Right hindlimb (tissue), 1 donor: ENCODE measurements around the gene MFAP1.
"Not testable (repeated sequence)": the region's sequence is repeated elsewhere in the genome, so short reads cannot be mapped to it uniquely, and the experiment has no call there.

ENCODE experiments used
- DNase-seq: peaks from one replicate; pipeline ENCODE4 v3.0.0-alpha.2; 2018

MFAP1 gene

GRCh38 chr15:43821505-43821904, 3.0 kb downstream of the MFAP1 start:
- no peak for DNase-seq

DNA sequence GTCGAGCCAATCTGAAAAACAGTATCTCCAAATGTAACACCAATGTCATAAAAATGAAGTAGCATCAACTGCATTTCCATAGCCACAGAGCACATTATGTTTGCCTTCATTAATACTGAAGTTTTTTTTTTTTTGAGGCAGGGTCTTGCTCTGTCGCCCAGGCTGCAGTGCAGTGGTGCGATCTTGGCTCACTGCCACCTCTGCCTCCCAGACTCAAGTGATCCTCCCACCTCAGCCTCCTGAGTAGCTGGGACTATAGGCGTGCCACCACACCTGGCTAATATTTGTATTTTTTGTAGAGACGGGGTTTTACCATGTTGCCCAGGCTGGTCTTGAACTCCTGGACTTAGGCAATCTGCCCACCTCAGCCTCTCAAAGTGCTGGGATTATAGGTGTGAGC, 9.4 kb downstream of the MFAP1 start:
- not testable (repeated sequence) for DNase-seq

- no peak for DNase-seq
These were observed 15.4 kb downstream of the MFAP1 start for GRCh38 chr15:43808960-43809678.

GRCh38 chr15:43808435-43808950, 16.0 kb downstream of the MFAP1 start:
- no peak for DNase-seq

DNA sequence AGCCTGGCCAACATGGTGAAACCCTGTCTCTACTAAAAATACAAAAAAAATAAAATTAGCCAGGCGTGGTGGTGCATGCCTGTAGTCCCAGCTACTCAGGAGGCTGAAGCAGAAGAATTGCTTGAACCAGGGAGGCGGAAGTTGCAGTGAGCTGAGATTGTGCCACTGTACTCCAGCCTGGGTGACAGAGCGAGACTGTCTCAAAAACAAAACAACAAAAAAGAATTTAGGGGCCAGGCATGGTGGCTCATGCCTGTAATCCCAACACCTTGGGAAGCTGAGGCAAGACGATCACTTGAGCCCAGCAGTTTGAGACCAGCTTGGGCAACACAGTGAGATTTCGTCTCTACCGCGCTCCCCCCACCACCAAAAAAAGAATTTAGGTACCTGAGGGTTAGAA, 21.8 kb downstream of the MFAP1 start:
- not testable (repeated sequence) for DNase-seq

DNA sequence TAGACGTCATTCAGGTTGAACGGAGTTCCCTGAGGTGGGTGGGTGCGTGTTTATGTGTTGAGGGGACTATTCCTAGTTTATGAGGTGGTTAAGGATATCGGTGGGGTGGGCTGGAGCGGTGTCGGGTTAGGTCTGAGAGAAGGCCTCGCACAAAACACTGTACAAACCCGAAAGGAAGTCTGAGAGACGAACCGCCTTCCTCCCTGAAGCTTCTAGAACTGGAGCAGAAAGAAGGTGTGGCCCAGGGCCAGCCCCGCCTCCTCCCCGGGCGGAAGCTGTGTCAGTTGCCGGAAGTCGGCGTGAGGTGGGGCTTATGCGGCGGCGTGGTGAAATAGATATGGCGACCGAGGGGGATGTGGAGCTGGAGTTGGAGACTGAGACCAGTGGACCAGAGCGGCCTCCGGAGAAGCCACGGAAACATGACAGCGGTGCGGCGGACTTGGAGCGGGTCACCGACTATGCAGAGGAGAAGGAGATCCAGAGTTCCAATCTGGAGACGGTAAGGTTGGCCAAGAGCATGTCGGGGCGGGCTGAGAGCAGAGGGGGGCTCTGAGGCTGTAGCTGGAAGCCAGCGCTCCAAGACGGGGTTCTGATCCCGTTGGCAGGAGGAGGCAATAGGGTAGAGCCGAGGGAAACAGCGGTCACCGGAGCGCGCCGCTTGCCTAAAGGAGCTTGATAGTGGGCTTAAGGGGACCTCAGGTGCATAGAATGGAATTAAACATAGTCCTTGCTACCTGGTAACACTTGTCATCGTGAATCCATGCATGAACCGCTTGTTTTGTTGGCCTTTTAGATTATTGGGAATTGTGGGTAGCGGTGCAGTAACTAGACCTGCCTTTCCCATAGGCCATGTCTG, 24.0 kb downstream of the MFAP1 start, which contains the start of gene HYPK:
Gene HYPK (plus strand): TSS at position 314 of the 856 bp plus-strand sequence. CDS start 24 bp downstream, at position 338.
- DNase-seq = peak; percentile 96

DNA sequence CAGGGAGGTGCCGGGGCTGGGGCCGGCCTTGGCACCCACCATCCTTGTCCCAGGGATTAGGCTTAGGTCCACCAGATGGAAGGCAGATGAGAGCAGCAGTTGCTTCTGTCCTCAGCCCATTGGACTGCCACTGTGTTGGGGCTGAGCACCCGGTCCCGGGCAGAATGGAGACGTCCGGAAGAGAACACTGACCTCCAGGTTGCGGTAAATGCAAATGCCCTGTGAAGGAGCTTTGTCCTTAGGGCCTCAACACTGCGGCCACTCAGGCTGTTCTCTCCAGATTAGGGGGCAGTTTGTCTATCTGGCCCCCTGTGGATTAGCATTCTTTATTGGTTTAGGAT, 24.6 kb downstream of the MFAP1 start, which contains the start of gene SERINC4:
Gene SERINC4 (minus strand): TSS at position 276 of the 341 bp plus-strand sequence. CDS start 234 bp downstream, at position 42.
- DNase-seq = peak; percentile 27

DNA sequence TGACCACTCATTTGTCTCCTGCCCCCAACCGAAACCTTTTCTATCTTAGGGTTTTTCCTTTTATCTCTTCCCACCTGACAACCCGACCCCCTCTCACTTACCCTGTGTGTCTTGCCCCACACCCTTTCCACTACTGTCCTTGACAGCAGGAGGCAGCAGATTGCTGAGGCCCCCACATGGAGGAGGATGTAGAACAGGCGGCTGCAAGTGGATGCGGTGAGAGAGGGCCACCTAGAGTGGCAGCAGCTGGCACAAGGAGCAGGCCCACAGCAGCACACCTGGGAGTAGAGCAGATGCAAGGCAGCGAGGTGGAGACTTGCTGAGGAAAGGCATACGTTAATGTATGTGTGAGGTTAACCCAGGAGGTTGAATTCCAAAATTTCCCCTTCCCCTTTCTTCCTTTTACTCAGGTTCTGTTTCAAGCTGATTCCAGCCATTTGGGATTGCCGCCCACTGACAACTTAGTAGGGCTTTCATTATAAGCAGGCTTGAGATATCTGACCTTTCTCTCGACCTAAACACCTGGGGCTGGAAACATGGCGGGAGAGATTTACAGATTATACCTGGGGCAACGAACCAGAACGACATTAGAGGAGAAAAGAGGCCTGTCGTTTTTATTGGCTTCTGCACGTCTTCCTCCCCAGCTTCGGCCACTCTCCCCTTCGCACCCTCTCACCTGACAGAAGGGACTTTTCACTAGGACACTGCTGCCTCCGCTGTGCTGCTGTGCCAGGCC, 25.1 kb downstream of the MFAP1 start:
- DNase-seq = peak; percentile 25

DNA sequence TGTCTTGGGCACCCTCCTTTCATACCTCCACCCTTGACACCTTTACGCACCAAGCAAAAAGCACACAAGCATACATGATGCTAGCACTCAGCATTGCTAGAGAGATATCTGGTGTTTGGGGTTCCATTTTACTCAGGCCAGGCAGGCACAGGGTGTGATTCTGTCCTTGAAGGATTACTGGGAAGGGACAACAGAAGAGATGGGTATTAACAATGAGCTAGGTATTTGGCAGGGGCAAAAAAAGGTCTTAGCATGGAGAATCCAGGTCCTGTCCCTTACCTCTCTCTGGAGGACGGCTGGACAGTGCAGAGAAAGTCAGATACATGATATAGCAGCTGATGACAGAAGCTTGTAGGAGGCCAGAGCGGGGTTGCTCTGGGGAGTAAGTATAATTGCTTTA, 27.9 kb downstream of the MFAP1 start:
- DNase-seq = no peak

DNA sequence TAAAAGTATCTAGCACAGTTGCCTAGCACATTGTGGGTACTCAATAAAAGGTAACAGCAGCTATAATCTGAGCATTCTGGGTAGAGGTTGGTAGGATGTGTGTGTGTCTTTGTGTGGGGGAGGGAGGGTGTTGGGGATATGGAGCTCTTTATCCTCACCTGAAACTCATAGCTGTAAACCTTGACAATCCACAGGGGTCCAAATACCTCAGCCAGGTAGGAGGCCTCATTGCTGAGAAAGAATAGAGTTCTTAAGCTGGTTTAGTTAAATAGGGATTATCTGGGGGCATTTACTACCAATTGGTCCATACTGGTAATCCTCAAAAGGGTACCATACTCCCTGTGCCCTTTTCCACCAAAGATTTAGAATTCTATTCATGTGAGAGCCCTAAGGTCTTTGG, 28.5 kb downstream of the MFAP1 start:
- DNase-seq = no peak

GRCh38 chr15:43795197-43795596, 29.3 kb downstream of the MFAP1 start:
- DNase-seq = no peak

DNA sequence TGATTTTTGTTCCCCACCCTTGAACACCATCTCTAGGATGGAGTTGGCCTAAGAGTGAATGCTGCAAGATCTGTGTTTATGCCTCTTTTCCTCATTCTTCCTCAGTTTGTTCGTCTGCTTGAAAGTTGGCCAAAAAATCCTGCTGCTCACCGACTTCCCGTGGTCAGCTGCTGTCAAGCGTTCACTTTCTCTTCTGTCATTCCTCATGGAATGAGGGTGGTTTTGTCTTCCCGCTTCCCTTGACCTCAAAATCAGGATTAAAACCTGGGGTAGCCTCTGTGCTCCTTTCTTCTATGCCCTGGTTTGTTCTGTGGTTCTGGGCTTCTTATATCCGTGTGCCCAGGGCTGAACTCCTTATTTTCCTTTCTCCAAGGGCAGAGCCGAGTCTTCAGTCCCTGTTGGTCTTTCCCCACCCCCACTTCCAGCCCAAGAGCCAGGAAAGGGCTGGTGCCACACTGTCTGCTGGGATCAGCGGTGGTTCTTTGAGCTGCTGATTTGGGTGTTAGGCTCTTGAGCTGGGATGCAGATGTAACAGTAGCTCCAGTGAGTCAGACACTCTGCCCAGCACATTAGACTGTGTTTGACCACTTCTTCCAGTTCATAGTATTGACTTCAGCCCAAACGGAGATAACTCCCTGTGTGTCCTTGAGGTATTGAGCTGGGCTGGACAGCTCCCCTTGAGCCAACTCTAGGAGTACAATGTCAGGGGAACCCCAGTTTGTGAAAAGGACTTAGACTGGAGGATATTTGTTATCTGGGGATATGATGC, 30.0 kb downstream of the MFAP1 start:
- no peak for DNase-seq

GRCh38 chr15:43793647-43794046, 30.8 kb downstream of the MFAP1 start:
- peak; percentile 25 for DNase-seq

DNA sequence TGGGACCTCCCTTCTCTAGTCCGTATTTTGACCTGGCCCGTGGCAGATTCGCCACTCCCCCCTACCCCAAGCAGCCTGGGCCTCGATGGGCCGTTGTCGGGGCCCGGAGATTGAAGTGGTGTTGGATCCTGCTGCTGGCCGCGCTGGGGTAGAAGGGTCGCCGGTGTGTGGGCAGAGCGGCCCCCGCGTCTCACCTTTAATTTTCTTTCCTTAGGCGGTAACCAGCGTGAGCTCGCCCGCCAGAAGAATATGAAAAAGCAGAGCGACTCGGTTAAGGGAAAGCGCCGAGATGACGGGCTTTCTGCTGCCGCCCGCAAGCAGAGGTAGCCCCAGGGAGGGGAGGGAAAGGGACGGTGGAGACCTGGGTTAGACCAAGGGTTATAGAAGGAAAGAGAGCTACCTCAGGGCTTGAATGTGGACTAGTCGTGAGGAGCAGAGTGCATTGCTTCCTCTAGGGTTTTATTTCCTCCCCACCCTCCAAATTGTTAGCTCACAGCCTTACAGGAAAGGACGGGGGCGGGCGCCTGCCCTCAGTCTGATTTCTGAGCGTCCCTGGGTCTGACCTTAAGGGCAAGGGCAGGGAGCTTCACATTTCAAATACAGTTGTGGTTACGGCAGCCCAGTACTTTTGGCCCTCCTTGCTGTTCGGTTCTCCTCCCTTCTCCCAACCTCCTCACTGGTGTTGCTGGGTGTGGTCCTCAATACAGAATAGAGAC, 31.6 kb downstream of the MFAP1 start:
- peak; percentile 27 for DNase-seq

DNA sequence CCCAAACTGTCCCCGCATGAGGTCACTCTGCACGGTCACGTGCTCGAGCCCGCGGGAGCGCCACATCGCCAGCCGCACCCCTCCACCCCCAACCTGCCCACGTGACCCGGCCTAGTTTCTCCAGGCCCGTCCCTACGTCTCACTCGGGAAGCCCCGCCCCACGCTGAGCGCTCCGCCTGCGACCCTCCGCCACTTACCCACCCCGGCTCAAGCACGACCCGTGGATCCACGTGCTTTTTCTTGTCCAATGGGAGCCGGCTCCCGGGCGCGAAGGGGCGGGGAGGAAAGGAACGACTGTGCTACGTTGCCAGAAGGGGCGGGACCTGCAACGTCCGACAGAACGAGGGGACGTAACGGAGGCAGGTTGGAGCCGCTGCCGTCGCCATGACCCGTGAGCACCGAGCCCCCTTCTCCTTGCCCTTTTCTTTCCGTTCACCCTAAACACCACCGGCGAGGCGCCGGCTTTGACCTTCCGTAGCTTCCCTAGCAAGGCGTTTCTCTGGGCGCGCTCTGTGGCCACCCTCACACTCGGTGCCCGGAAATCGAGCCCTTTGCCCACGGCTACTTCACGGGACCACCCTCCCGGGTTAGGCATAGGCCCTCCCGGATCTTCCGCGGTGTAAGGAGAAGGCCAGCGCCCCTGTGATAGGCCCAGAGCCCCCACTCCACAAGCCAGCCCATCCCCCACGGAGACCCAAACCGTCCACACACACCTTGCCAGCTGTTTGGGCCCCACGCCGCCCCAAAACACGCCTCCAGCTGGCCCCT, 32.3 kb downstream of the MFAP1 start, which contains the start of gene SERF2:
Gene SERF2 (plus strand): TSS at position 328 of the 768 bp plus-strand sequence. CDS start 57 bp downstream, at position 385.
- peak; percentile 100 for DNase-seq

DNA sequence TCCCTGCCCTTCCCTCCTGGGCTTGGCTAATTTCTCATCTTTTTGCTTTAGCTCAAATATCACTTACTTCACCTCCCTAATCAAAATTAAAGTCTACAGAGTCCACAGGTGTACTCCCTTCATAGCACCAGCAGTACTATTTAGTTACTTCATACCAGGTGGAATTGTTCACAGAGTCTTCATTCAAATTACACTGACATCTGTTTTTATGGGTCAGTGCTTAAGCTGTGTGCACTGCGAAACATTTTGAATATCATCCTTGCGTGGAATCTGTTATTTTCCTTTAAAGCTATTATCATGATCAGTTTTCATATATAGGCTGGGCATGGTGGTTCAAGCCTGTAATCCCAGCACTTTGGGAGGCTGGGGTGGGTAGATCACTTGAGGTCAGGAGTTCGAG, 35.1 kb downstream of the MFAP1 start:
- DNase-seq = no peak

- no peak for DNase-seq
These were observed 45.5 kb downstream of the MFAP1 start for GRCh38 chr15:43779016-43779415.

DNA sequence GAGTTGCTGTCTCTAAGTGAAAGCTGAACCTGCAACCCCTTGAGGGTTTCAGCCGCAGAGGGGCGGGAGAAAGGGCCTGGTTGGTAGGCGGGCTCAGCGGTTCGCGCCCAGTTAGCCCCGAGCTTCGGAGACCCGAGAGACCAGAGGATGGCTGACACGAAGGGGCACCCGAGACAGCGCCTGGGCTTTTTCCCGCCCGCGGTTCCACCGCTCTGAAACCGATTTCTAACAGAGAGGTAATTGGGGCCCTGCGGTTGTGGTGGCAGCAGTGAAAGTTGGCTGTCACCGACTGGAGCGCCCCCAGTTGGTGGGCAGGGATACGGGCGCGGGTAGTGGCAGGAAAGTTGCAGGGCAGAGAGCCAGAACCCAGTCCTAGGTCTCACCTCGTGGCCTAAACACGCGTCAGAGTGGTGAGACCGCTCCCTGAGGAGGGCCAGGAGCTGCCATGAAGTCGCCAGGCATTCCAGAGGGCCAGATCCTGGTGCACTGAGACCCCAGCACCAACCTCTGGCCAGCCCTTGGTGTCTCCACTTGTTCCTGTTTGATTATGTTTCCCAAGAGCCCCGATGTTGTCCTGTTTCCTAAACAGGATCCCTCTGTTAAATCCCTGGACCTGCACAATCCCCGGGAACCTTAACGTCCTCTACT, 47.1 kb downstream of the MFAP1 start:
- DNase-seq = peak; percentile 86

- DNase-seq = peak; percentile 86
These were observed 47.7 kb downstream of the MFAP1 start, which contains the start of gene ELL3 for GRCh38 chr15:43776718-43777266. Gene ELL3, minus strand, starts transcription at chr15:43776966. Its CDS starts 65 bp downstream, at chr15:43776901.
